HEK293 (cell line): ENCODE data around the gene CBY1.

Source experiments
- BCL11B ChIP-seq: fragments of 450-650 bp; formaldehyde crosslinking; IDR thresholded peaks from 2 replicates; pipeline ENCODE4 v1.5.1; 2016; ENCODE audit warnings: low read depth, missing biosample characterization, missing genetic modification characterization
- GLI2 ChIP-seq: fragments of 450-650 bp; formaldehyde crosslinking; IDR thresholded peaks from 2 replicates; pipeline ENCODE4; 2017; ENCODE audit warnings: missing biosample characterization, missing genetic modification characterization, low read depth, borderline replicate concordance
- HOXD13 ChIP-seq: sonication (generic); formaldehyde crosslinking; IDR thresholded peaks from 2 replicates; pipeline ENCODE4 v1.8.0; 2022; ENCODE audit warnings: missing genetic modification reagents, borderline replicate concordance
- INSM2 ChIP-seq: fragments of 450-650 bp; formaldehyde crosslinking; IDR thresholded peaks from 2 replicates; pipeline ENCODE4 v1.5.1; 2016; ENCODE audit warnings: missing biosample characterization, missing genetic modification characterization
- KLF8 ChIP-seq: fragments of 450-650 bp; formaldehyde crosslinking; IDR thresholded peaks from 2 replicates; pipeline ENCODE4 v1.5.1; 2016; ENCODE audit warnings: missing biosample characterization, missing genetic modification characterization
- PATZ1 ChIP-seq: fragments of 450-650 bp; formaldehyde crosslinking; IDR thresholded peaks from 2 replicates; pipeline ENCODE4 v1.5.1; 2016; ENCODE audit warnings: missing biosample characterization, missing genetic modification characterization
- PBX3 ChIP-seq: sonication (generic); formaldehyde crosslinking; IDR thresholded peaks from 2 replicates; pipeline ENCODE4 v1.8.1; 2022; ENCODE audit warnings: mild to moderate bottlenecking, moderate library complexity, missing genetic modification reagents
- REST ChIP-seq: fragments of 450-650 bp; formaldehyde crosslinking; IDR thresholded peaks from 2 replicates; pipeline ENCODE4 v1.5.1; 2016; ENCODE audit warnings: missing biosample characterization, missing genetic modification characterization
- SCRT1 ChIP-seq: fragments of 450-650 bp; formaldehyde crosslinking; IDR thresholded peaks from 2 replicates; pipeline ENCODE4 v1.5.1; 2016; ENCODE audit warnings: missing biosample characterization, missing genetic modification characterization, borderline replicate concordance
- TCF7L2 ChIP-seq: IDR thresholded peaks from 2 replicates; pipeline ENCODE4 v1.6.1; 2011; ENCODE audit warnings: low read depth, mild to moderate bottlenecking, inconsistent platforms, low read length, moderate library complexity, borderline replicate concordance
- ZBTB1 ChIP-seq: fragments of 450-650 bp; formaldehyde crosslinking; IDR thresholded peaks from 2 replicates; pipeline ENCODE4 v1.5.1; 2016; ENCODE audit warnings: missing biosample characterization, missing genetic modification characterization
- ZBTB17 ChIP-seq: fragments of 450-650 bp; formaldehyde crosslinking; IDR thresholded peaks from 2 replicates; pipeline ENCODE4 v1.5.1; 2016; ENCODE audit warnings: missing biosample characterization, missing genetic modification characterization
- ZBTB20 ChIP-seq: fragments of 450-650 bp; formaldehyde crosslinking; IDR thresholded peaks from 2 replicates; pipeline ENCODE4 v1.5.1; 2016; ENCODE audit warnings: missing biosample characterization, missing genetic modification characterization
- ZFHX2 ChIP-seq: fragments of 450-650 bp; formaldehyde crosslinking; conservative IDR thresholded peaks from 2 replicates; pipeline ENCODE4 v1.5.1; 2016; ENCODE audit warnings: missing biosample characterization, missing genetic modification characterization
- ZNF121 ChIP-seq: fragments of 450-650 bp; formaldehyde crosslinking; IDR thresholded peaks from 2 replicates; pipeline ENCODE4 v1.5.1; 2016; ENCODE audit warnings: missing biosample characterization, missing genetic modification characterization
- ZNF211 ChIP-seq: fragments of 450-650 bp; formaldehyde crosslinking; IDR thresholded peaks from 2 replicates; pipeline ENCODE4 v1.5.1; 2016; ENCODE audit warnings: low read depth, missing biosample characterization, missing genetic modification characterization
- ZNF266 ChIP-seq: fragments of 450-650 bp; formaldehyde crosslinking; IDR thresholded peaks from 2 replicates; pipeline ENCODE4 v1.5.1; 2016; ENCODE audit warnings: missing biosample characterization, missing genetic modification characterization, low read depth
- ZNF354C ChIP-seq: fragments of 450-650 bp; formaldehyde crosslinking; IDR thresholded peaks from 2 replicates; pipeline ENCODE4 v1.5.1; 2016; ENCODE audit warnings: missing biosample characterization, missing genetic modification characterization, low read depth, borderline replicate concordance
- ZNF362 ChIP-seq: fragments of 450-650 bp; formaldehyde crosslinking; IDR thresholded peaks from 2 replicates; pipeline ENCODE4 v1.5.1; 2016; ENCODE audit warnings: missing biosample characterization, missing genetic modification characterization
- ZNF391 ChIP-seq: fragments of 450-650 bp; formaldehyde crosslinking; IDR thresholded peaks from 2 replicates; pipeline ENCODE4 v1.5.1; 2016; ENCODE audit warnings: low read depth, missing biosample characterization, missing genetic modification characterization, borderline replicate concordance
- ZNF426 ChIP-seq: fragments of 450-650 bp; formaldehyde crosslinking; IDR thresholded peaks from 2 replicates; pipeline ENCODE4 v1.5.1; 2017; ENCODE audit warnings: missing biosample characterization, missing genetic modification characterization, mild to moderate bottlenecking, inconsistent platforms, moderate library complexity
- ZNF510 ChIP-seq: fragments of 450-650 bp; formaldehyde crosslinking; IDR thresholded peaks from 2 replicates; pipeline ENCODE4 v1.5.1; 2018; ENCODE audit warnings: mild to moderate bottlenecking, missing genetic modification characterization, missing biosample characterization; ENCODE audit not compliant: insufficient replicate concordance
- ZNF514 ChIP-seq: fragments of 450-650 bp; formaldehyde crosslinking; IDR thresholded peaks from 2 replicates; pipeline ENCODE4 v1.5.1; 2016; ENCODE audit warnings: missing biosample characterization, missing genetic modification characterization
- ZNF600 ChIP-seq: fragments of 450-650 bp; formaldehyde crosslinking; IDR thresholded peaks from 2 replicates; pipeline ENCODE4 v1.5.1; 2016; ENCODE audit warnings: missing biosample characterization, missing genetic modification characterization
- ZNF658 ChIP-seq: fragments of 450-650 bp; formaldehyde crosslinking; IDR thresholded peaks from 2 replicates; pipeline ENCODE4; 2016; ENCODE audit warnings: missing biosample characterization, missing genetic modification characterization
- ZNF677 ChIP-seq: fragments of 450-650 bp; IDR thresholded peaks from 2 replicates; pipeline ENCODE4 v1.5.0; 2018; ENCODE audit warnings: missing biosample characterization, mild to moderate bottlenecking, missing genetic modification characterization, moderate library complexity
- ZNF776 ChIP-seq: fragments of 450-650 bp; formaldehyde crosslinking; IDR thresholded peaks from 2 replicates; pipeline ENCODE4 v1.5.0; 2017; ENCODE audit warnings: missing biosample characterization, missing genetic modification characterization, borderline replicate concordance
- ZSCAN4 ChIP-seq: fragments of 450-650 bp; formaldehyde crosslinking; IDR thresholded peaks from 2 replicates; pipeline ENCODE4 v1.5.1; 2017; ENCODE audit warnings: missing biosample characterization, missing genetic modification characterization
- ZXDB ChIP-seq: fragments of 450-650 bp; formaldehyde crosslinking; IDR thresholded peaks from 2 replicates; pipeline ENCODE4 v1.5.1; 2016; ENCODE audit warnings: missing biosample characterization, missing genetic modification characterization

Gene CBY1

GRCh38 chr22:38706101-38706900, 49.9 kb downstream of the CBY1 start (continued):
- TF ChIP-seq PBX3 (CRISPR knock-in tag) (no peak), ZNF354C (tag by site-specific recombination) (no peak), ZSCAN4 (no peak), ZNF600 (tag by site-specific recombination) (no peak), HOXD13 (CRISPR knock-in tag) (no peak; the same call in 1 of the 2 replicates), ZBTB20 (tag by site-specific recombination) (peak; percentile 70; the same call in 1 of the 2 replicates), INSM2 (tag by site-specific recombination) (no peak), ZNF514 (tag by site-specific recombination) (no peak), ZNF677 (tag by site-specific recombination) (no peak), PATZ1 (tag by site-specific recombination) (peak; percentile 78; the same call in 1 of the 2 replicates), BCL11B (tag by site-specific recombination) (no peak), ZNF266 (no peak), REST (tag by site-specific recombination) (no peak), ZFHX2 (tag by site-specific recombination) (peak; percentile 85), ZNF211 (tag by site-specific recombination) (no peak), ZNF426 (tag by site-specific recombination) (no peak), ZNF658 (tag by site-specific recombination) (no peak), ZNF776 (tag by site-specific recombination) (no peak), ZNF510 (no peak), KLF8 (tag by site-specific recombination) (no peak), ZNF121 (tag by site-specific recombination) (no peak), SCRT1 (tag by site-specific recombination) (no peak), ZXDB (tag by site-specific recombination) (peak; percentile 57; the same call in 1 of the 2 replicates), ZNF362 (tag by site-specific recombination) (no peak), ZNF391 (tag by site-specific recombination) (no peak), TCF7L2 (no peak), ZBTB17 (tag by site-specific recombination) (no peak), GLI2 (tag by site-specific recombination) (no peak), ZBTB1 (tag by site-specific recombination) (no peak)
